DOHH2 (cell line): Measurements from ENCODE around the gene DUSP18.
A peak's percentile ranks its signal among the peaks of the same experiment; 100 is the strongest.

Experiments
- H3F3A ChIP-seq: fragments of 200-600 bp; sonication (generic), shearing (Covaris generic); 2 replicates; pipeline ENCODE4 v1.6.0; 2016; ENCODE audit warnings: antibody characterized with exemption, mild to moderate bottlenecking; ENCODE audit not compliant: control insufficient read depth, insufficient read depth
- H3K27ac ChIP-seq: fragments of 200-600 bp; sonication (generic); 2 replicates; pipeline ENCODE4 v1.5.1; 2014; ENCODE audit warnings: low read depth, mild to moderate bottlenecking, low read length, moderate library complexity
- H3K27me3 ChIP-seq: fragments of 200-600 bp; sonication (generic); 2 replicates; pipeline ENCODE4 v1.6.1; 2014; ENCODE audit warnings: mild to moderate bottlenecking, low read length, mixed read lengths; ENCODE audit not compliant: control insufficient read depth
- H3K36me3 ChIP-seq: fragments of 200-600 bp; sonication (generic); 2 replicates; pipeline ENCODE4 v1.6.1; 2014; ENCODE audit warnings: mild to moderate bottlenecking, low read length, moderate library complexity, mixed read lengths; ENCODE audit not compliant: control insufficient read depth
- H3K4me1 ChIP-seq: fragments of 200-600 bp; sonication (generic); 2 replicates; pipeline ENCODE4 v1.6.1; 2014; ENCODE audit warnings: mild to moderate bottlenecking, low read length, mixed read lengths; ENCODE audit not compliant: control insufficient read depth
- H3K4me2 ChIP-seq: fragments of 200-600 bp; sonication (generic); 2 replicates; pipeline ENCODE4 v1.6.0; 2014; ENCODE audit warnings: mild to moderate bottlenecking, low read length, moderate library complexity
- H3K4me3 ChIP-seq: fragments of 200-600 bp; sonication (generic); 2 replicates; pipeline ENCODE4 v1.5.1; 2014; ENCODE audit warnings: mild to moderate bottlenecking, low read length, mixed read lengths
- H3K79me2 ChIP-seq: fragments of 200-600 bp; sonication (generic); 2 replicates; pipeline ENCODE4 v1.6.1; 2014; ENCODE audit warnings: mild to moderate bottlenecking, low read length, mixed read lengths; ENCODE audit not compliant: control insufficient read depth
- H3K9me2 ChIP-seq: fragments of 200-600 bp; sonication (generic); replicated peaks from 2 replicates; pipeline ENCODE4 v1.6.1; 2014; ENCODE audit warnings: mild to moderate bottlenecking, low read length, mixed read lengths; ENCODE audit not compliant: control insufficient read depth
- H3K9me3 ChIP-seq: fragments of 200-600 bp; sonication (generic); 2 replicates; pipeline ENCODE4 v1.6.1; 2014; ENCODE audit warnings: antibody characterized with exemption, low read length, mixed read lengths; ENCODE audit not compliant: control insufficient read depth, insufficient read depth
- H4K20me1 ChIP-seq: fragments of 200-600 bp; sonication (generic); 2 replicates; pipeline ENCODE4 v1.6.0; 2014; ENCODE audit warnings: low read depth, mild to moderate bottlenecking, antibody characterized with exemption, low read length, moderate library complexity; ENCODE audit not compliant: control insufficient read depth, insufficient read depth
- CTCF ChIP-seq: fragments of 200-600 bp; sonication (generic); IDR thresholded peaks from one replicate; pipeline ENCODE4 v1.5.1; 2014; ENCODE audit warnings: antibody characterized with exemption, mild to moderate bottlenecking, low read depth, low read length; ENCODE audit not compliant: poor library complexity, severe bottlenecking
- EZH2phosphoT487 ChIP-seq: fragments of 200-600 bp; sonication (generic); IDR thresholded peaks from 2 replicates; pipeline ENCODE4 v1.6.1; 2017; ENCODE audit warnings: borderline replicate concordance, mild to moderate bottlenecking, antibody characterized with exemption, low read length, moderate library complexity, mixed read lengths

The DUSP18 gene

GRCh38 chr22:30671071-30671470 lies 3.4 kb upstream of the DUSP18 start:
- no peaks in the 10 kb centered on the region for H3K9me2 ChIP-seq
- peaks cover 19% of the 10 kb centered on the region for H3K27me3 ChIP-seq
- TF ChIP-seq EZH2phosphoT487: no peak
- no peak for TF ChIP-seq CTCF
- no peak overlapping the region for H3K4me2 ChIP-seq
- H3K4me3 ChIP-seq: no peak overlapping the region
- H3K36me3 ChIP-seq: no peaks in the 10 kb centered on the region
- no peaks in the 10 kb centered on the region for H3K9me3 ChIP-seq
- H3K79me2 ChIP-seq: no peaks in the 10 kb centered on the region
- peaks cover 13% of the 10 kb centered on the region for H3K4me1 ChIP-seq
- H3F3A ChIP-seq: no peaks in the 10 kb centered on the region
- H3K27ac ChIP-seq: no peak overlapping the region
- no peaks in the 10 kb centered on the region for H4K20me1 ChIP-seq

DNA sequence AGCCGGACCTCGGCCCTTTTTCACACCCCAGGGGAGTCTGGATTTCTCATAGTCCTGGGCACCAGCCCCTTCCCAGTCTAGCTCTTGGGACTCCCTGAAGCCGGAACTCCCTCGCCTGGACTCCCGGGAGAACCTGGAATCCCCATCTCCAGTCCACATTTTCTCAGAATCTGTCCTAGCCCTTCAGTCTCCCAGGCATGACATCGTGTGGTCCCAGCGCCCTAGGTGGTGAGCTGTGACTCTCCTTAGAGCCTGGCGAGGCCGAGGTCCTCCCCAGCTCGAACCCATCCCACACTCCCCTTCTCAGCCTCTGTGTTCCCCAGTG lies 673 bp upstream of the DUSP18 start:
- Histone ChIP-seq H3K9me3 (no peaks in the 10 kb centered on the region), H3F3A (no peaks in the 10 kb centered on the region), H3K79me2 (no peaks in the 10 kb centered on the region), H3K4me1 (peaks cover 13% of the 10 kb centered on the region), H3K4me2 (peak overlapping the region; percentile 84), H3K9me2 (no peaks in the 10 kb centered on the region), H3K4me3 (peak overlapping the region; percentile 94), H3K36me3 (no peaks in the 10 kb centered on the region), H3K27me3 (peaks cover 19% of the 10 kb centered on the region), H4K20me1 (no peaks in the 10 kb centered on the region), H3K27ac (no peak overlapping the region)
- TF ChIP-seq CTCF: no peak
- TF ChIP-seq EZH2phosphoT487: 0 out of 2 replicates have a peak, but pooled peaks have one; percentile 8

DNA sequence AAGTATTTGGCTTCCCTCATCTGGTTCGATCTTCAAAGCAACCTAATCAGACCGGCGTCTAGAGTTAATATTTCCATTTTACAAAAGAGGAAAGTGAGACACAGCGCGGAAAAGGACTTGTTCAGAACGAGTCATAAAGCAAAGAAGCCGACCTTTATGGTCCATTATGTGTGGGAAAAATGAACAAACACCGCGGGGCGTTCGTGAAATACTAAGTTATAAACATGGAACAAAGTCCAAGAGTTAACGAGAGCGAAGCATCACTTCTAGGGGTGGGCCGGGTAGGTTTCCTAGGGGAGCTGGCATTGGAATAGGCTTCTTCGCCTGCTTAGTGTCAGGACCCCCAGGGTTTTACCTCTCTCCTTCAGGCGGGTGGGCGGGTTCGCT lies 575 bp downstream of the DUSP18 start:
- H3K27ac ChIP-seq: no peak overlapping the region

More for the DNA sequence above, 575 bp downstream of the DUSP18 start:
- Histone ChIP-seq H3K36me3 (no peaks in the 10 kb centered on the region), H4K20me1 (no peaks in the 10 kb centered on the region), H3K4me3 (peak overlapping the region; percentile 94), H3K9me2 (no peaks in the 10 kb centered on the region), H3K4me2 (peak overlapping the region; percentile 84), H3K79me2 (no peaks in the 10 kb centered on the region), H3K9me3 (no peaks in the 10 kb centered on the region), H3F3A (no peaks in the 10 kb centered on the region), H3K27me3 (peaks cover 19% of the 10 kb centered on the region), H3K4me1 (peaks cover 13% of the 10 kb centered on the region)
- no peak for TF ChIP-seq EZH2phosphoT487
- TF ChIP-seq CTCF: no peak
